Activated CD4-positive, alpha-beta T cell treated with anti-CD3 and anti-CD28 coated beads for 36 hours (primary cell): Measurements from ENCODE around the gene TTC27. TPM values are rescaled to one million over a fixed set of nuclear protein-coding genes. Genes with fewer than 3 reads are reported as not detected.

Source experiments
- ATAC-seq: fragments of 200-7000 bp; cut with Tn5 transposase; one replicate; pipeline ENCODE4 v1.10.0; 2021; ENCODE audit warnings: mild to moderate bottlenecking, moderate library complexity
- CTCF ChIA-PET: fragments of 350-600 bp; sonication (Branson Sonifier 250); formaldehyde crosslinking; loops from one replicate; lab custom pipeline; 2021; ENCODE audit warnings: antibody characterized with exemption; lab: Charles Lee
- POLR2A ChIA-PET: fragments of 350-600 bp; sonication (Branson Sonifier 250); formaldehyde crosslinking; loops from one replicate; lab custom pipeline; 2021; ENCODE audit warnings: antibody characterized with exemption, inconsistent platforms; lab: Charles Lee
- DNase-seq: peaks from one replicate; pipeline ENCODE4 v3.0.0-alpha.2; 2020
- H3K27ac Mint-ChIP-seq: one replicate; pipeline ENCODE4 v1.8.0; 2021; ENCODE audit warnings: mixed read lengths
- H3K27me3 Mint-ChIP-seq: one replicate; pipeline ENCODE4 v1.8.0; 2021; ENCODE audit warnings: mixed read lengths
- H3K36me3 Mint-ChIP-seq: one replicate; pipeline ENCODE4 v1.8.0; 2021; ENCODE audit warnings: low read depth, mixed read lengths
- H3K4me1 Mint-ChIP-seq: one replicate; pipeline ENCODE4 v1.8.0; 2021; ENCODE audit warnings: mixed read lengths
- H3K4me3 Mint-ChIP-seq: one replicate; pipeline ENCODE4 v1.8.0; 2021; ENCODE audit warnings: mild to moderate bottlenecking, moderate library complexity, mixed read lengths
- H3K9me3 Mint-ChIP-seq: one replicate; pipeline ENCODE4 v1.8.0; 2021; ENCODE audit warnings: low read depth, mixed read lengths
- intact Hi-C, 2 experiments: fragments of 100-400 bp; cut with DNase I in 1 of 2; cut with micrococcal nuclease in 1 of 2; formaldehyde crosslinking; loops; one replicate each; pipeline versions ENCODE4 v1.14.2 to v1.15.1; 2022 to 2024; cut with DNase I, micrococcal nuclease
- total RNA-seq, 2 experiments: library from RNA; stranded (reverse); gene quantifications; one replicate each; pipeline ENCODE4 v1.2.3, GENCODE V29; 2021

The TTC27 gene
- total RNA-seq, 2 experiments from 2014 or later, result 32.7 to 33.7 TPM

- ChIA-PET POLR2A (no interaction called here), CTCF (interaction anchor here (0.5 kb wide), 1 partner anchor 310 kb away, joined by 3 read pairs; no protein-coding TSS in a partner anchor)
- DNase-seq, result no peak
- ATAC-seq, result no peak
- Mint-ChIP-seq H3K36me3 (peaks cover 73% of the 10 kb centered on the region), H3K4me3 (no peak overlapping the region), H3K9me3 (peaks cover 11% of the 10 kb centered on the region), H3K4me1 (no peaks in the 10 kb centered on the region), H3K27ac (no peak overlapping the region), H3K27me3 (no peaks in the 10 kb centered on the region)
- intact Hi-C loops, result no loop called here
Measured at GRCh38 chr2:32783469-32783868, 155.6 kb downstream of the TTC27 start.

DNA sequence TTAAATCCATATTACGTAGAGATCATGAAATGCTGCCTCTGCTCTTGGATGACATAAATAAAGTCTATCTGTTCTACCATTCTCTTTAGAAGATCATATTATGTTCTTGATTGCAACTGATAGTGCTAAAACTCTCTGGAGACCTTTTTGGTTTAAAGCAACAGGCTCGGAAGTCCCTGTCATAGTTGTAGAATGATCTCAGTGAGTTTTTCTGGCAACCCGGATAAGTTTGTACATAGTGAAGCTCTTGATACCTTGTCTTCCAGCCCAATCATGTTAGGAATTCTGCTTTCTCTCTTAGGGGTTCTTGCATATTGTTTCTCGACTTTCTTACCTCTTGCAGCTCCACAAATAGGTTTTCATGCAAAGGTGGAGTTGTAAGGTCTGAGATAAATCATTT lies 156.1 kb downstream of the TTC27 start:
- DNase-seq (no peak), ATAC-seq (no peak)
- Mint-ChIP-seq H3K27ac (no peak overlapping the region), H3K4me3 (no peak overlapping the region), H3K9me3 (peaks cover 10% of the 10 kb centered on the region), H3K27me3 (no peaks in the 10 kb centered on the region), H3K36me3 (peaks cover 73% of the 10 kb centered on the region), H3K4me1 (no peaks in the 10 kb centered on the region)
- ChIA-PET CTCF (interaction anchor here (0.5 kb wide), 1 partner anchor 310 kb away, joined by 3 read pairs; no protein-coding TSS in a partner anchor), POLR2A (no interaction called here)
- intact Hi-C loops, result no loop called here

- H3K27me3 Mint-ChIP-seq, result no peaks in the 10 kb centered on the region
- no peaks in the 10 kb centered on the region for H3K4me1 Mint-ChIP-seq
- ATAC-seq, result no peak
- CTCF ChIA-PET, result interaction anchor here (0.7 kb wide), 1 partner anchor 13 kb away, joined by 3 read pairs; no protein-coding TSS in a partner anchor
- H3K4me3 Mint-ChIP-seq, result no peak overlapping the region
- intact Hi-C loops, result no loop called here
- peaks cover 3% of the 10 kb centered on the region for H3K9me3 Mint-ChIP-seq
- peaks cover 63% of the 10 kb centered on the region for H3K36me3 Mint-ChIP-seq
- no peak overlapping the region for H3K27ac Mint-ChIP-seq
- DNase-seq, result no peak
- POLR2A ChIA-PET, result no interaction called here
Measured at GRCh38 chr2:32787207-32787606, 159.4 kb downstream of the TTC27 start.

DNA sequence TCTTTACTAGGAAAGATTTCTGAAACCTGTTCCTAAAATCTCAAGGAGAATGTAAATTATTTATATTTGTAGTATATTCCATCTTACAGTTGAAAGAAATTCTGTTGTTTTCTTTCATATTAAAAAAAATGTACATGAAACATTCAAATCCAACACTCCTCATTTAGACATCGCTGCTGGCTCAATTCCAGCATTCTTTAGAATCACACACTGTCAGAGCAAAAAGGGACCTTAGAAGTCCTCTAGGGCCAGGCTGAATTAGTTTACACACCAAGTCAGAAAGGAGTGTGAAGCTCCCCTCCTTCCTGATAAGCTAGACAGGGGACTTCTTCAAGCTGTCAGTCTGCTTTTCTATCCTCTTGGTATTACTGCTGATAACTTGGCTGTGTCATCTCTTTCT lies 160.3 kb downstream of the TTC27 start:
- POLR2A ChIA-PET, result interaction anchor here (0.5 kb wide), 1 partner anchor 32 kb away, joined by 3 read pairs; no protein-coding TSS in a partner anchor
- ATAC-seq, result no peak
- Mint-ChIP-seq H3K9me3 (peaks cover 3% of the 10 kb centered on the region), H3K27me3 (no peaks in the 10 kb centered on the region), H3K27ac (no peak overlapping the region), H3K36me3 (peaks cover 63% of the 10 kb centered on the region), H3K4me1 (no peaks in the 10 kb centered on the region), H3K4me3 (no peak overlapping the region)
- no peak for DNase-seq
- intact Hi-C loops, result no loop called here
- CTCF ChIA-PET, result no interaction called here

DNA sequence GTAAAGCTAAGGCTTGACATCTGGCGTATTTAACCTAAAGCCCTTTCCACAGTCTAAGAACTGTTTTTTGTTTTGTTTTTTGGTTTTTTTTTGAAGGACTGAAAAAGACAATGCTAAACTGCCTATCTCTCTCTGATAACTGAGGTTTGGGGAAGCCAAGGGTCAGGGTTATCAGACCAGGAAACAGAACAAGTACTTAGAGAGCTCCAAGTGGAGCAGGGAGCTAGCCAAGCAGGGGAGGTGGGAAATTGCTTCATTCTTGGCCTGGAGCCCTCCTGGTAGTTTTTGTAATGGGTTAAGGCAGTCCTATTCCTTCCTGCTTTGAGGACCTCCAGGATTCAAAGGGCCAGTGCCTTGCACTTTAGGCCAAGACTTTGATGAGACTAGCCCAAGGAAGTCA lies 164.6 kb downstream of the TTC27 start:
- no peak overlapping the region for H3K4me3 Mint-ChIP-seq
- ATAC-seq (no peak), DNase-seq (no peak)
- intact Hi-C loops, result no loop called here
- peaks cover 48% of the 10 kb centered on the region for H3K36me3 Mint-ChIP-seq
- ChIA-PET POLR2A (no interaction called here), CTCF (no interaction called here)
- no peaks in the 10 kb centered on the region for H3K9me3 Mint-ChIP-seq
- H3K27me3 Mint-ChIP-seq, result no peaks in the 10 kb centered on the region
- H3K27ac Mint-ChIP-seq, result no peak overlapping the region
- H3K4me1 Mint-ChIP-seq, result no peaks in the 10 kb centered on the region

DNA sequence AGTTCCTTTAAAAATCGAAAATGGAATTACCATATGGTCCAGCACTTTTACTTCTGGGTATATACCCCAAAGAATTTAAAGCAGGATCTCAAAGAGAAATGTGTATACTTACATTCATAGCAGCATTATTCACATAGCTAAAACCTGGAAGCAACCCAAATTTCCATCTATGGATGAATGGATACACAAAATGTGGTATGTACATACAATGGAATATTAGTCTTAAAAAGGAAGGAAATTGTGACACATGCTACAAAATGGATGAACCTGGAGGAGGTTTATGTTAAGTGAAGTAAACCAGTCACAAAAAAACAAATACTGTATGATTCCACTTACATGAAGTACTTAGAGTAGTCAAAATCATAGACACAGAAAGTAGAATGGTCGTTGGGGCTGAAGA lies 171.0 kb downstream of the TTC27 start:
- Mint-ChIP-seq H3K27me3 (no peaks in the 10 kb centered on the region), H3K9me3 (no peaks in the 10 kb centered on the region), H3K4me3 (no peak overlapping the region)

GRCh38 chr2:32801741-32802140 lies 173.9 kb downstream of the TTC27 start:
- DNase-seq, result no peak
- no peaks in the 10 kb centered on the region for H3K4me1 Mint-ChIP-seq
- no peak overlapping the region for H3K4me3 Mint-ChIP-seq
- intact Hi-C loops, result no loop called here
- no peak for ATAC-seq
- no peaks in the 10 kb centered on the region for H3K9me3 Mint-ChIP-seq
- H3K27me3 Mint-ChIP-seq, result no peaks in the 10 kb centered on the region
- peaks cover 10% of the 10 kb centered on the region for H3K36me3 Mint-ChIP-seq
- H3K27ac Mint-ChIP-seq, result no peak overlapping the region
- ChIA-PET CTCF (no interaction called here), POLR2A (no interaction called here)

More for the DNA sequence above, 171.0 kb downstream of the TTC27 start:
- intact Hi-C loops, result no loop called here
- CTCF ChIA-PET, result no interaction called here
- H3K4me1 Mint-ChIP-seq, result no peaks in the 10 kb centered on the region
- peaks cover 23% of the 10 kb centered on the region for H3K36me3 Mint-ChIP-seq
- H3K27ac Mint-ChIP-seq, result no peak overlapping the region
- DNase-seq (no peak), ATAC-seq (no peak)
- POLR2A ChIA-PET, result no interaction called here

GRCh38 chr2:32802877-32803276 lies 175.0 kb downstream of the TTC27 start:
- ATAC-seq, result no peak
- H3K27ac Mint-ChIP-seq, result no peak overlapping the region
- no peaks in the 10 kb centered on the region for H3K4me1 Mint-ChIP-seq

DNA sequence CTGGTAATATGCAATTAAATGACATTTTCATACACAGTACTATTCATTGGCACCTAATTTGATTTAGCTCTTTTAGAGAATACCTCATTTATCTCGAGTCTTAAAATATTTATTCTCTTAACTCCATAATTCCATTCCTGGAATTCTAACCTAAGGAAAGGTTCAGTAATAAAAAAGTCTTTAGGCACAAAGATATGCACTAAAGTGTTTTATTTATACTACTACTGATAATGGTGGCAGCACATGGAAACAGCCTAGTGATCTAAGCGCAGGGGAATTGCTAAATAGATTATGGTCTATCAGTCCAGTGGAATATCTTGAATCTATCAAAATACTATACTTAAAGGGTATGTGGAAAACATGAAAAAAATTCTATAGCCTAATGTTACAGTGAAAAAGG lies 176.4 kb downstream of the TTC27 start:
- Mint-ChIP-seq H3K27me3 (no peaks in the 10 kb centered on the region), H3K4me1 (no peaks in the 10 kb centered on the region), H3K9me3 (no peaks in the 10 kb centered on the region), H3K27ac (no peak overlapping the region), H3K36me3 (peaks cover 10% of the 10 kb centered on the region), H3K4me3 (no peak overlapping the region)
- POLR2A ChIA-PET, result no interaction called here
- CTCF ChIA-PET, result interaction anchor here (1.2 kb wide), 1 partner anchor 568 kb away, joined by 3 read pairs; no protein-coding TSS in a partner anchor
- ATAC-seq (no peak), DNase-seq (no peak)
- intact Hi-C loops, result no loop called here

More at GRCh38 chr2:32802877-32803276, 175.0 kb downstream of the TTC27 start:
- DNase-seq, result no peak
- Mint-ChIP-seq H3K36me3 (peaks cover 3% of the 10 kb centered on the region), H3K27me3 (no peaks in the 10 kb centered on the region), H3K4me3 (no peak overlapping the region), H3K9me3 (no peaks in the 10 kb centered on the region)
- intact Hi-C loops, result no loop called here
- POLR2A ChIA-PET, result no interaction called here
- CTCF ChIA-PET, result no interaction called here

DNA sequence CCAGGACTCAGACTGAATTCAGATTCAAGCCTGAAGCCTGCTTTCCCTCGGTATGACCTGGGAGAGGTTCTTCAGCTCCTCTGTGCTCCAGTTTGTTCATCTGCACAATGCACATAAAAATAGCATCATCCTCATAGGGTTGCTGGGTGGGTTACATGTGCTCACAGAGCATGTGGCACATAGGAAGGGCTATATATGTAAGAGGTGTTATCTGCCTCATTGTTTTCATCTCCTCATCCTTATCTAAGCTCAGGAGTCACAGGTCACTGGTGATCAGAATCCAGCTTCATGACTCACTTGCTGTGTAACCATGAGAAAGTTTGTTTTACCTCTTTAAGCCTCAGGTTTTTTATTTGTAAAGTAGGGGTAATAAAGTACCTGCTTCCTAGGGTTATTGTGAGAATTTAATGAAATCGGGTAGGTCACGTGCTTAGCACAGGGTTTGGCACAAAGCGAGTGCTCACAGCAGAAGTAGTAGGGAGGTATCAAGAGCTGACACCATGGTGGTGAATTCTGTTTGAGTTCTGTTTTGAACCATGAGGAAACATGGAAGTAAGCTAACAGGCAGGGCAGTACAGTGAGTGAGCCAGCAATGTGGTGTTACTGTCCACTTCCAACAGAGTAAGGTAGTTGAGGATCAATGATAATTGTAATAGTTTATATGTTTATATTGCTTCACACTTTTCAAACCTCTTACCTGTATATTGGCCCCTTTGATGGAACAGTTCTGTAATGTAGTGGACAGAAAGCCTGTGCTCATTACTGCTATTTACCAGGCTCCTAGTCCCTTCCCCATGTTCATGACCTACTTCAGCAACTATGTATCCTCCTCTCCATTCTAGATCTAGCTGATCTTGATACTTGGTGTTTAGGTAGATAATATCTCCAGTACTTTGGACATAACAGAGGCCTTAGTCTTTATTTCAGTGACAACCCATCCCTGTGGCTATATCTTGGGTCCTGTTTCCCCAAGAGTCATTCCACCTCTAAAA lies 177.6 kb downstream of the TTC27 start:
- DNase-seq (no peak), ATAC-seq (no peak)
- intact Hi-C loops, result no loop called here
- Mint-ChIP-seq H3K9me3 (no peaks in the 10 kb centered on the region), H3K27ac (no peak overlapping the region), H3K4me3 (no peak overlapping the region), H3K36me3 (peaks cover 15% of the 10 kb centered on the region), H3K27me3 (no peaks in the 10 kb centered on the region), H3K4me1 (no peaks in the 10 kb centered on the region)
- ChIA-PET POLR2A (no interaction called here), CTCF (interaction anchor here (0.7 to 1.2 kb wide), 2 partner anchors 10 to 567 kb away, joined by 3 to 4 read pairs; no protein-coding TSS in a partner anchor)

DNA sequence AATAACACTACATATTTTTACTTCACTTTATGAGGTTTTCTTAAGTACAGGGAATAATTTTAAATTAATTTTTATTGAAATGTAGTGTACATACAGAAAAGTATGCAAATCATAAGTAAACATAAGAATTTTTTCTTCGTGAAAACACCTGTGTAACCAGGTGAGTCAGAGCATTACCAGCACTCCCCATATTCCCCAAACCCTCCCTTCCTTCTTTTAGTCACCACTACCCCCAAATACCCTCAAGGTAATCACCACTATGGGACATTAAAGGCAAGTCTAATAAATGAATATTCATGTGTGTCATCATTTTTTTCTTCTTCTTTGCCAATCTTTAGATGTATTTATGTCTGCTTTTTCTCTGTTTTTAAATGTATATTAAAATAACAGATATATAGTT lies 179.0 kb downstream of the TTC27 start:
- ATAC-seq (no peak), DNase-seq (no peak)
- no peaks in the 10 kb centered on the region for H3K9me3 Mint-ChIP-seq
- CTCF ChIA-PET, result interaction anchor here (0.6 kb wide), 1 partner anchor 151 kb away, joined by 3 read pairs; no protein-coding TSS in a partner anchor
- H3K4me3 Mint-ChIP-seq, result no peak overlapping the region
- peaks cover 21% of the 10 kb centered on the region for H3K36me3 Mint-ChIP-seq
- no peaks in the 10 kb centered on the region for H3K4me1 Mint-ChIP-seq
- no peaks in the 10 kb centered on the region for H3K27me3 Mint-ChIP-seq
- POLR2A ChIA-PET, result no interaction called here
- intact Hi-C loops, result no loop called here
- H3K27ac Mint-ChIP-seq, result no peak overlapping the region

- H3K27ac Mint-ChIP-seq, result no peak overlapping the region
- no peak overlapping the region for H3K4me3 Mint-ChIP-seq
- no peaks in the 10 kb centered on the region for H3K4me1 Mint-ChIP-seq
- DNase-seq (no peak), ATAC-seq (no peak)
- H3K9me3 Mint-ChIP-seq, result no peaks in the 10 kb centered on the region
- ChIA-PET POLR2A (no interaction called here), CTCF (no interaction called here)
- intact Hi-C loops, result no loop called here
- peaks cover 23% of the 10 kb centered on the region for H3K36me3 Mint-ChIP-seq
- H3K27me3 Mint-ChIP-seq, result no peaks in the 10 kb centered on the region
Measured at GRCh38 chr2:32807662-32808061, 179.8 kb downstream of the TTC27 start.
